Measurements from ENCODE around the gene AP1S3.

The AP1S3 gene

DNA sequence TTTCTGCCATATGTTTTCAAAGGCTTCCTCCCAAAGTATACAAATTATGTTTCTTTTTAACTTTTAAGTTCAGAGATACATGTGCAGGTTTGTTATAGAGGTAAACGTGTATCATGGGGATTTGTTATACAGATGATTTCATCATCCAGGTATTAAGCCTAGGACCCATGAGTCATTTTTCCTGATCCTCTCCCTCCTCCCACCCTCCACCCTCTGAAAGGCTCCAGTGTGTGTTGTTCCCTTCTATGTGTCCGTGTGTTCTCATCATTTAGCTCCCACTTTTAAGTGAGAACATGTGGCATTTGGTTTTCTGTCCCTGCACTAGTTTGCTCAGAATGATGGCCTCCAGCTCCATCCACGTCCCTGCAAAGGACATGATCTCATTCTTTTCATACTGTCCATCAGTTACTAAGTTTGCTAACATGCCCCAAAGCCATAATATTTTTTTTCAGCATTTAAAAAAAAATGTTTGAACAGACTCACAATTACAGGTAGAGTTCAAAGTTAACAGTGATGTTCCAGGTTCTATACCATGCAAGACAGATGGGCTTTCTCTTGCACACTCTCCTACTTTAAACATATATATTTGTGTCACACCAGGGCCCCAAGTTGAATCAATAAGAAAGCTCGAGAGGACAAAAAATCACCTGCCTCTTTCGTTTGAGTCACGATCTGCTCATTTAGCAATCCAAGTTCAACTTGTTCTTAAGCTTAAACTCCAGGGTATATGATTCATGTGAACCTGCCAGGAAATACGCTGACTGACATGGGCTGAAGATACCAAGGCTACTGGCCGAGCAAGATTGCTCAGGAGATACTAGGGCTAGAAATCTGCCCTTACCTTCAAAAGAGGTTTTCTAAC lies 77.6 kb downstream of the AP1S3 start:
- no peak for DNase-seq (ENCODE audit: low spot score)

DNA sequence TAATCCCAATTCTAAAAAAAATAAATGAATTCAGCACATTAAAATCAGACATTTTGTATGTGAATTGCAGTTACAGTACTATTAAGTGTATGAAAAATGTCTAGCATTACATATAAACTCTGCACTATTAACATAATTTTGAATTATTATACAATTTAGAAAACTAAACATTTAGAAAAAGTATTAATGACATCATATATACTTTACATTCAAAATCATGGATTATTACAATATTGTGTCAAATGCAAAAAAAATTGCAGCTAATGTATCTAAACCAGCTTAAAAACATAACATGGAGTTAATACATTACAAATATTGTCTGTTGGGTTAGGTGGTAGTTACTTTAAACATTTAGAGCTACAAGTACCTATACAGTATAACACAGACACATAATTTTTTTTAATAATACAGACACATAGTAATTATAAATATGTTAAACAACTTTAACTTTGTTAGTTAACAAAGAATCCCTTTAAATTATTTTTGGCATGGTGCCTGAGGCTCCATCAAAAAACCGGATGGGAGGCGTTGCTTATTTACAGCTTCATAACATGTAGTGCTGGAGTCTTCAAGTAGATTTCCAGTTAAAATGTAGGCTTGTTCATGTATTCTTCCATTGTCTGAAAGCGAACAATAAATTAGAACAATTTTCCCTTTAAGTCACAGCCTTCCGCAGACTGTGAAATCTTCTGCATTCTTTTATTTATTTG lies 79.1 kb downstream of the AP1S3 start:
- no peak for DNase-seq (ENCODE audit: low spot score)

DNA sequence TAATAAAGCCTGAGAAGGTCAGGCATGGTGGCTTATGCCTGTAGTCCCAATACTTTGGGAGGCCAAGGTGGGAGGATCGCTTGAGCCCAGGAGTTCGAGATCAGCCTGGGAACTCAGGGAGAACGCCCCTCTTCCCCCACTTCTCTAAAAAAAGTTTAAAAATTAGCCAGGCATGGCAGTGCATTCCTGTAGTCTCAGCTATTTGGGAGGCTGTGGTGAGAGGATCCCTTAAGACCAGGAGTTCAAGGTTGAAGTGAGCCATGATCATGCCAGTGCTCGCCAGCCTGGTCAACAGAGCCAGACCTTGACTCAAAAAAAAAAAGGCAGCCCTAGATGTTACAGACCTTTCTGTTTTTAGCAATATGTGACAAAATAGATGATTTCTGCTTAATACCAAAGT lies 83.4 kb downstream of the AP1S3 start:
- no peak for DNase-seq (ENCODE audit: low spot score)

DNA sequence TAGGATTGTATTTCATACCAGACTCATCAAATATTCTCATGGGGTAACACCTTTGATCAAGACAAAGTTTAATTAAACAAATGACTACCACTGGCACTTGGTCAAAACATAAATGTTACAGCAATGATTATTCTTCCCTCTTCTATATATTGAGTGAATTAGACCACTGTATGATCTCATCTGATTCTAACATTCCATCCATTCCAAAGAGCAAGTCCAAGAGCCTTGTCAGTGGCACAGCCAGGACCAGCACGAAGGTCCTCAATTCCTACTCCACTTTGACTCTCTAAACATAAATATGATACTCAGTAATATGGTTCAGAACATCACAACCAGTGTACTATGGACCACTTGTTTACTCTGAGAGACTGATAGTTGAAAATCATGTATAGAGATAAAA lies 86.4 kb downstream of the AP1S3 start:
- DNase-seq (ENCODE audit: low spot score) = peak; percentile 37

DNA sequence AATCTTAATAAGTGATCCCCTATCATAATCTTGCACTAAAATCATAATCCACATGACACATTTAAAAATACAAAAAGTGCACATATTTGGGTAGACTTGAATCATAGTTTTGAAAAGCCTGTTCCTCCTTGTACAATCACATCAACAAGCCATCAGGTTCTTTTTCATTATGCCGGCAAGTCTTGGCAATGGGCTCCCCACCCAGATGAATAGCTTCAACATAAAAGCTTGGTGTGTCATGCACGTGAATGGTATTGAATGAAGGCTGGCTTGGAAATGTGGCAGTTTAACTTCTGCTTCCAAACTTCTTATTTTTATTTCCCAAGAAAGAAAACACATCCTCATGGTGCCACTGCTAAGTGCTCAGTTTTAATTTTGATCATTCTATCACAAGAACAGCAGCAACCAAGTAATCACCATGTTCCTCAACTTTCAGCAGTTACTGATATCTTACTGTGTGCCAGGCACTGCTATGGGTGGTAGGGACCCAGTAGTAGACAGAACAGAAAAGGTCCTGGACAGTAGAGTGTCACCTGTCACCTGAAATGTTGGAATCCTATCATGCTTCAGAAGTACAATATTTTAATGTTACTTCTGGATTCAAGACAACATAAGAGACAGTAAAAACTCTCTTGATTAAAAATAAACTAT lies 89.9 kb downstream of the AP1S3 start:
- DNase-seq (ENCODE audit: low spot score) = no peak

DNA sequence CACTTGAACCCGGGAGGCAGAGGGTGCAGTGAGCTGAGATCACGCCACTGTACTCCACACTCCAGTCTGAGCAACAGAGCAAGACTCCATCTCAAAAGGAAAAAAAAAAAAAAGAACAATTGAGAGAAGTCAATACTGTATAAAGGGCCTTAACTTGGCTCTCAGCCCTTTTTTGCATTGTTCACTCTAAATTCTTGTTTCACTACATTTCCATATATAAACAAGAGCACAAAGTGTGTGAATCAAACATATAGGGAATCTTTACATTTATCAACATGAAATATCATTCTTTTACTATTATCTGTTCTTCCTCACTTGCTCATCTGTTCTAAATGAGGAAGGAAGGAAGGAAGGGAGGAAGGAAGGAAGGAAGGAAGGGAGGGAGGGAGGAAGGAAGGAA lies 90.8 kb downstream of the AP1S3 start:
- no peak for DNase-seq (ENCODE audit: low spot score)

DNA sequence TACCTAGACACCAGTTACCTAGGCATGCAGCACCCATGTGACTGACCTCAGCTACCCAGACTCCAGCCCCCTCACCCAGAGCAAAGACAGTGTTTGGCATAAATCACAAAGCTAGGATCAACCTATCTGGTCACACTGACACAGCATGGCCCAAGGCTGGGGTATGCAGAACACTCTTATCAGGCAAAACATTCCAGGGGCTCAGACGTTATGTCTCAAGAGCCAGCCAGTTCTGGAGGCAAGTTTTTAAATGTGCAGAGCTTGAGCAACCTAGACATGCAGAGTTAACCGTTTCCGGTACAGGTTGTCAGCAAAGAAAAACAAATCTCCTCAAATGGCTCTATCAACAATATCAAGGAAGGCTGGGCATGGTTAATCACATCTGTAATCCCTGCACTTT lies 92.8 kb downstream of the AP1S3 start:
- DNase-seq (ENCODE audit: low spot score) = no peak

DNA sequence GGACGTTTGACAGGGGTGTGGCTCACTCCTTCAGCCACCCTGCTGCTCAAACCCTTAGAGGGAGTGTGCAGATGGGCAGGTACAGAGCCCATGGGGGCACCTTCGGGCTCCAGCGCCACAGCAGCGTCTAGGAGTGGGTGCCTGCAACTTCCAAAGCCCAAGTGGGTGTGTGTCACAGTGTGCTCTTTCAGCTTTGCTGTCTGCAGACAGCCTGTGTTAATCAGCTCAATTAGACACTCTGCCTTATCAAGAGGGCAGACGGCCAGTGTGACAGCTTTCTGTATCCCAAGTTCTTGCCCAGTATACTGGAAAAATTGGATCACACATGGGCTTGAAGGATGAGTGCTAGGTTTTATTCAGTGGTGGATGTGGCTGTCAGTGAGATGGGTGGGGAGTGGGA lies 96.7 kb downstream of the AP1S3 start:
- no peak for DNase-seq (ENCODE audit: low spot score)

DNA sequence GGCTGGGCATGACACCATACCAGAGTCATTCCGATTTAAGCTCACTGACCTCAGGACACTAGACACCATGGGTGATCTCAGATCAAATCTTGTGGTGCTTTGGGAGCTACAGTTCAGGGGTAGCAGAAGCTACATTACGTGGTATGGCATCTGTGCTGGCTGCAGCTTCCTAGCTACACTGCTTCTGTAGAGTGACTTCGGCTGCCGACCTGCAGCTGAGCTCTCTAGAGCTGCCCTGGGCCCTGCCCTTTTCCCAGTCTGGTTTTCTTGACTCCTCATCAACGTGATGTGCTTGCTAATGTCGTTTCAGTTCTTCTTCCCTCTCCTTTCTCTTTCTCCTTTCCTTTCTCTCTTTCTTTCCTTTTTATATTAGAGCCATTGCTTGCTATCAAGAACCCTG lies 100.2 kb downstream of the AP1S3 start:
- DNase-seq (ENCODE audit: low spot score) = no peak

DNA sequence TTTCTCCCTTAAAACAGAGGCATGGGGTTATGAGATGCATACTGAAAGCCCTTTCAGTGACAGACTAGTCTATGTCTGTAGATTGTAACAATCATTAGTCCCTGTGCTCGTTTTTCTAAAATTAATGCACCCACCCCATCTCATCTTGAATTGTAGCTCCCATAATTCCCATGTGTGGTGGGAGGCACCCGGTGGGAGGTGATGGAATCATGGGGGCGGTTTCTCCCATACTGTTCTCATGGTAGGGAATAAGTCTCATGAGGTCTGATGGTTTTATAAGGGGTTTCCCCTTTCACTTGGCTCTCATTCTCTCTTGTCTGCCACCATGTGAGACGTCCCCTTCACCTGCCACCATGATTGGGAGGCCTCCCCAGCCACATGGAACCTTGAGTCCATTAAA lies 100.9 kb downstream of the AP1S3 start:
- DNase-seq (ENCODE audit: low spot score) = no peak

DNA sequence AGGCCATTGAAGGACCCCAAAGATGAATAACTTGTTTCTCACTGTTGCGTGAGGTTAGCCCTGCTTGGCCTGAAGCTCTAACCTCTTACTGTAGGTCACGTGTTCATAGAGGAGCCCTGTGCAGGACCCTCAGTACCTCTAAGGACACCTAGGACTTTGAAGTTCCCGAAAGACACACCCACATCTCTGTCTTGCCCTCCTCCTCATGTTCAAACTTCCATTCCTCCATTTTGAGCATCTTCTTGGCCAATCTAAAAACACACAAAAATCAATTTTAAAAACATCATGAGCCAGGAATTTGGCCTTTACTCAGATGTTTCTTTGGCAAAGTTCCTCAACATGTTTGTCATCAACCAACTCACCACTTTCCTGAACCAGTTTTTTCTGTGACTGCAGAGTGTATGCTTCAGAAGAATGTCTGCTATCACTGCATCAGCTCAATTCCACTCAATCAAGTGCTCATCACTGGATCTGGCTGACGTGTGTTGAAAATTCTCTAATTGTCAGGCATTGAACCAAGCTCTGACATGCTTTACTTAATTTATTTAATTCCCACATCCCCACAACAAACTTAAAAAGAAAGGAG lies 101.6 kb downstream of the AP1S3 start:
- peak; percentile 72 for DNase-seq (ENCODE audit: low spot score)

DNA sequence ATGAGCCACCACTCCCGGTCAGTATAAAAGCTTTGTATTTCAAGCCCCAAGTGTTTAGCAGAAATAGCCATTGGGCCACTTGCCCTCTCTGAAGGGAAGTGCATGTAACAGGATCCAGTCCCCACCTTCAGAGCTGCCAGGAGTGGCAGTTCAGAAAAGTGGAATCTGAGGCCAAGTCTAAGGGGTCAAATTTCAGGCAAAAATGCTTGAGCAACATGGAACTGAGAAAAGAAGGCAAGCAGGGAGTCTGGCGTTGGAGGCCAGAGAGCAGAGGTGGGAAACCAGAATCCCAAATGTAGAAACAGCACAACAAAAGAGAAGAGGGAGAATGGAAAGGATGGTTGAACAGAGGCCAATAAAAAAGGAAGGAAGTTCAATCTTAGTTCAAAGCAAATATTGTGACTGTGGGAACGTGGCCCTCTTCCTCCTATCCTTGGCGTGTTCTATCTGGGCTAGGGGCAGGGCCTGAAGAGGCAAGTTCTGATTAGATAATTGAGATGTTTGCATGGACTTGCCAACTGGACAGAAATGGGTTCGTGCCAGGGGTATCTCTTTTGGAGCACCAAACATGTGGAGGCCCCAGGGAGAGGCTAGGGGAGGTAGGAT lies 102.2 kb downstream of the AP1S3 start:
- no peak for DNase-seq (ENCODE audit: low spot score)

DNA sequence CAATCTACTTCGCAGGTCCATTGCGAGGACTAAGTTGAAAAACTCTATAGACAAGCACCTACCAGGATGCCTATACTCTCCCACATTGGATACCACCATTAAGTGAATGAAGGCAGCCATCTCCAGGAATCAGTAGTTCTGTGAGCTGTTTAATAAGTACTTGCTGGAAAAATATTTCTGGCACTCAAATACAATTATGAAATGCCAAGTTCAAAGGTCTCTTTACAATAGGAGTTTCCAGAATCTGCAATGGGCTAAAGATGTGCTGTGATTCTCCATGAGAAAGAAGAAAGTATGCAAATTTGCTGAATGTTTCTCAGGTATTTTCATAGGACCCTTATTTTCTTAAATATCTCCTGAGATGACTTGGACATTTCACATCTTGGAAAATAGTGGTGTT lies 103.0 kb downstream of the AP1S3 start:
- DNase-seq (ENCODE audit: low spot score) = no peak

DNA sequence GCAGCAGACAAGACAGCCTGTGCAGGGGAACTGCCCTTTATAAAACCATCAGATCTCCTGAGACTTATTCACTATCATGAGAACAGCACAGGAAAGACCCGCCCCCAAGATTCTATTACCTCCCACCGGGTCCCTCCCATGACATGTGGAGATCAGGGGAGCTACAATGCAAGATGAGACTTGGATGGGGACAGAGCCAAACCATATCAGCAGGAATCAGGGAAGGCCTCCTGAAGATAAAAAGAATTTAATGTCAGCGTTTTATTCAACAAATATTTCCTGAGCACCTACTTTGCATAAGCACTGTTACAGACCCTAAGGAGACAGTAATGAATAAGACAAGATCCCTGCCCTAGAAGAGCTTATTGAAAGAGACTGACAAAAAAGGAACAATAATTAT lies 105.0 kb downstream of the AP1S3 start:
- DNase-seq (ENCODE audit: low spot score) = no peak

DNA sequence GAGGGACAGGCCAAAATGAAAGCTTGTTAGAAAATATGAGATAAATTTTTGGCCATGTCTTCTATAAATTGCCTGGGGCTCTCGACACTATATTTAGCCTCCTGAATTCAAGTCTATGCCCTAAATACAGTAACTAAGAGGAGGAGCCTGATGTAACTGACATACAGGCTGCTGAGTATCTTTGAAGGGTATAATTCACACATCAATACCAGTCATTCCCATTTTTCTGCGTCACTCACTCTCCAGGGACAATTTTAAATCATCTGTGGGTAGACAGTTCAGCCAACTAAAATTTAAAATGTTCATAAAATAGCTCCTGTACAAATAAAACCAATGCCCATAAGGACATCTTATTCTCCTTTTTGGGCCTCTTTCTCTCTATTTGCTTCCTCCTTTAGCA lies 105.9 kb downstream of the AP1S3 start:
- no peak for DNase-seq (ENCODE audit: low spot score)

DNA sequence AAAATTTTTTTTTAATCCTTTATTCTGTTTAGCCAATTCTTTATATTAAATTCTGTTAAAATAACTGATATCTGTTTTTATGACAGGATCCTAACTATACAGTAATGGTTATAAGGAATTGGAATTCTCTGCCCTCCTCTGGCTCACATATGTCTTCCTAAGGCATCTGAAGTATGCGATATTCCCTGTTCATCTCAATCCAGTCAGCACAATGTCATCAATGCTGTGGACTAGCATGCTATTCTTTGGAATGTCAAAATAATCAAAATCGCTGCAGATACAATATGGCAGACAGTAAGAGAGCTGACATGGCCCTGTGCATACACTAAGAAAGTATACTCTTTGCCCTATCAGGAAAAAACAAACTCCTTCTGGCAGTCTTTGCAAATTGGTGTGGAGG lies 107.6 kb downstream of the AP1S3 start:
- no peak for DNase-seq (ENCODE audit: low spot score)

DNA sequence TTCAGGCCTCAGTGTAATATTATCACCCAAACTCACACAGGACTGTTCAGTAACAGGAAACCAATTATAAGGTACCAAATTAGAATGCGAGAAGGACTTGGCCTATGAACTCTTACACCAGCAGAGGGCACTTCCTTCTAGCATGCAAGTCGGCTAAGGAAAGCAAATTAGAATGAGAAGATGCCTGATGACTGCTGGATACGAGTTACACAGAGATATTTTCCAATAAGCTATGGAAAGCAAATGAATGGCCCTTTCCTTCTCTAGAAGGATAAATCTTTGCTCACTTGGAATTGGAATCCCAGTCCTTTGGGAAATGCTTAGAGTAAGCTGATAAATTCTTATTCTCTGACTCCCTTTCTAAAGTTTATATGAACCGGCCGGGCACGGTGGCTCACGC lies 109.8 kb downstream of the AP1S3 start:
- peak; percentile 31 for DNase-seq (ENCODE audit: low spot score)

DNA sequence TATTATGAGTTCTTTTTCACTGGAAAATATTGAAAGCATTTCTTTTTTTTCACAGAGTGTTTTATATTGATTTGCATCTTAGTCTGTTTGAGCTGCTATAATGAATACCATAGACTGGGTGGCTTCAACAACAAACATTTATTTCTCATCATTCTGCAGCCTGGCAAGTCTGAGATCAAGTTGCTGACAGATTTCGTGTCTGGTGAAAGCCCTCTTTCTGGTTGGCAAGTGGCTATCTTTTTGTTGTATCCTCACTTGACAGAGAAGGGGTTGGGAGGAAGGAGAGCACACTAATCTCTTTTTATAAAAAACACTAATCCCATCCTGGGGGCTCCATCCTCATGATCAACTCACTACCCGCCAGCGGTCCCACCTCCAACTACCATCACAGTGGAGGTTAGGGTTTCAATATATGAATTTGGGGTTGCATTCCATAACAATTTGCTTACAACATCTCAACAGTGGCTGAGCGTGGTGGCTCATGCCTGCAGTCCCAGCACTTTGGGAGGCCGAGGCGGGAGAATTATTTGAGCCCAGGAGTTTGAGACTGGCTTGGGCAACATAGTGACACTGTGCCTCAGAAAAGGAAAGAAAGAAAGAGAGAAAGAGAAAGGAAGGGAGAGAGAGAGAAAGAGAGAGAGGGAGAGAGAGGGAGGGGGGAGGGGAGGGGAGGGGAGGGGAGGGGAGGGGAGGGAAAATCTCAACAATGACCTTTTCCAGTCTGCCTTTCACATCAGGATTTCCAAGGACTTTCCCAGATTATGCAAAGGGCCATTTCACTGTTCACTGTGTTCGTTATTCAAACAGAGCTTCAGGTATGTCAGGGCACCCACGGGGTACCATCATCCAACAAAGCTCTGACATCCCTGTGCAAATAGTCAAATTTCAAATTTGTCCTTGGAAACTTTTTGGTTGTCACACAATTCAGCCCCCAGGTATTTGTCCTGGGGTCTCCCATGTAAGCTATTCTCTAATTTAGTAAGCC lies 111.1 kb downstream of the AP1S3 start:
- DNase-seq (ENCODE audit: low spot score) = no peak

DNA sequence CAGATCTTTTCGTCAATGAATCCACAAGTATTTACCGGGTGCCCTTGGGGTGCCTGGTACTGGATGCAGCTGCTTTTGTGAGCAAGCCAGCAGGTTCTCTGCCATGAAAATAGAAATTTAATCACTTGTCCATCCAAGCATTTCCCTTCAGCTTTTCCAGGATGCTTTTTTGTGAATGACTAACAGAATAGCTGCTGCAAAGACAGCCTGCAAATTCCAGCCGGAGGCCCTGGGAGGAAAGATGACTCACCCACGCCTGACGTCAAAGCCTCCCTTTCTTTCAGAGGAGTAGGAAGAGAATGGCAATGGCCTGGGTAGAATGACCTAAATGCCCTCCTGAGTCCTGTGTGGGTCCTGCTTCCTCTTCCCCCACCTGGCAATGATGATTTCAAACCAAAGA lies 111.9 kb downstream of the AP1S3 start:
- DNase-seq (ENCODE audit: low spot score) = peak; percentile 92

DNA sequence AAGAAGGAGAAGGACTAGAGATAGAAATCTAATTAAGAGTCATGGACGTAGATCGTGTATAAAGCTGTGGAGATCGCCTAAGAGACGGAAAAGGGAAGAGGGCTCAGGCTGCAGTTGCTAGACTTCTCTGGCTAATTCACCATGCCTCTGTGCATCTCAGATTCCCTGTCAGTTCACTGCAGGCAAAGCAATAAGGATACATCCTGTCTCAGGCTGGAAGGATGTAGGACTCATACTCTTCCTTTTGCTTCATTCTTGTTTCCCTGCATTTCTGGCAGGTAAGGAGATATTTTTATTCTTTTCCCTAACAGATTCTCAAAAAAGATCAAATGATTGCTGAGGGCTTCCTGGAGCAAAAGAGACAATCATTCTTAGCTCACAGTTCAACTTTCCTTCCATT lies 112.5 kb downstream of the AP1S3 start:
- DNase-seq (ENCODE audit: low spot score) = no peak

DNA sequence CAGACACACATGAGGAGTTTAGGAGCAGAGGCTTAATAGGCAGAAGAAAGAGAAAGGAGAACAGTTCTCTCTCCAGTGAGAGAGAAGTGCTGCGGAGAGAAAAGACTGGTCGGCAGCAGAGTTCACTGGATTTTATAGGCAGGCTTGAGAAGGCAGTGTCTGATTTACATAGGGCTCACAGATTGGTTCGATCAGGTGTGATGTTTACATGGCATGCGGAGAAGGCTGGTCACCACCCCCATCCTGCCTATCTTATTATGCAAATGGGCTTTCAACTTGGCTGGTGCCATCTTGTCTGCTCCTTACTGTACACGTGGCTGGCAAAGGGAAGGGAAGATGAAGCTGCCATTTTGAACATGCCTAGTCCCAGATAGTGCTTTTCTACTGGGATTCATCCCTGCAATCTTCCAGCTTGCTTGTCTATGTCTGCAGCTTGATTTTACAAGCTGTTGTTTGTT lies 113.4 kb downstream of the AP1S3 start:
- DNase-seq (ENCODE audit: low spot score) = no peak
